GM12892 (cell line): ENCODE results near the gene MEIOB.
"Not testable (repeated sequence)": the region's sequence is repeated elsewhere in the genome, so short reads cannot be mapped to it uniquely, and the experiment has no call there.

ENCODE experiments used
- POLR2A ChIP-seq: IDR thresholded peaks from 2 replicates; pipeline ENCODE4 v1.6.1; 2011; ENCODE audit warnings: low read depth, low read length, control low read depth
- POLR2AphosphoS5 ChIP-seq: IDR thresholded peaks from 2 replicates; pipeline ENCODE4 v1.6.1; 2011; ENCODE audit warnings: low read depth, low read length, control low read depth
- TAF1 ChIP-seq: IDR thresholded peaks from 2 replicates; pipeline ENCODE4 v1.6.1; 2011; ENCODE audit warnings: low read depth, mild to moderate bottlenecking, control low read depth, low read length, borderline replicate concordance

- not testable (repeated sequence) for TF ChIP-seq POLR2A, TAF1, POLR2AphosphoS5
Observed at GRCh38 chr16:1920122-1920521, 48.2 kb upstream of the MEIOB start.
